ENCODE results near the gene CDH13.

- TF ChIP-seq CTCF (conservative IDR thresholded peaks at IDR 0.05; ENCODE audit: low read length) (no peak), EZH2phosphoT487 (IDR thresholded peaks at IDR 0.05; ENCODE audit: borderline replicate concordance, low read depth, low read length) (no peak)
Measured at GRCh38 chr16:83807710-83808572, 1181.2 kb downstream of the CDH13 start, which contains the start of gene HSBP1.

Data from OCI-LY7 (cell line).